H1 (cell line): ENCODE data around the gene HOXA10. TPM values are rescaled to one million over a fixed set of nuclear protein-coding genes. Genes with fewer than 3 reads are reported as not detected.

Experiments
- CTCF ChIA-PET: fragments of 300-600 bp; sonication (Branson Sonifier 250); formaldehyde crosslinking; loops from one replicate; lab custom pipeline; 2021; ENCODE audit not compliant: partially characterized antibody; lab: Charles Lee
- POLR2A ChIA-PET: fragments of 300-600 bp; sonication (Branson Sonifier 250); formaldehyde crosslinking; loops from one replicate; lab custom pipeline; 2021; ENCODE audit warnings: inconsistent platforms; ENCODE audit not compliant: partially characterized antibody; lab: Charles Lee
- DNase-seq, 2 experiments: peaks; one replicate each; pipeline versions ENCODE4 v3.0.0 to v3.0.0-alpha.2; 2010 to 2022; ENCODE audit warnings: low spot score in 2 of 2, low read depth in 1 of 2, mixed read lengths in 1 of 2
- FAIRE-seq: peaks from 2 replicates; lab custom pipeline; 2011; peaks lifted over from hg19 to GRCh38; lab: Jason Lieb, UNC
- H2AFZ ChIP-seq: 2 replicates; pipeline ENCODE4 v1.8.1; 2012; ENCODE audit warnings: low read length, inconsistent platforms
- H2AK5ac ChIP-seq: 2 replicates; pipeline ENCODE4 v1.6.1; 2013; ENCODE audit warnings: low read depth, low read length
- H2BK120ac ChIP-seq: replicated peaks from 2 replicates; pipeline ENCODE3; 2013; ENCODE audit warnings: low read depth, low read length, inconsistent platforms
- H2BK12ac ChIP-seq: 2 replicates; pipeline ENCODE4 v1.6.1; 2013; ENCODE audit warnings: low read depth, low read length
- H2BK15ac ChIP-seq: 2 replicates; pipeline ENCODE4 v1.6.1; 2013; ENCODE audit warnings: low read length
- H2BK20ac ChIP-seq: 2 replicates; pipeline ENCODE4 v1.6.1; 2013; ENCODE audit warnings: low read length
- H2BK5ac ChIP-seq: 2 replicates; pipeline ENCODE4 v1.6.1; 2013; ENCODE audit warnings: low read depth, low read length
- H3K14ac ChIP-seq: 2 replicates; pipeline ENCODE4 v1.6.1; 2013; ENCODE audit warnings: inconsistent platforms; ENCODE audit not compliant: insufficient read length
- H3K18ac ChIP-seq: 2 replicates; pipeline ENCODE4 v1.6.1; 2013; ENCODE audit warnings: low read length; ENCODE audit errors: extremely low read depth
- H3K23ac ChIP-seq: 2 replicates; pipeline ENCODE4 v1.6.1; 2013; ENCODE audit warnings: inconsistent platforms; ENCODE audit not compliant: insufficient read length
- H3K23me2 ChIP-seq: 2 replicates; pipeline ENCODE4 v1.6.1; 2013; ENCODE audit warnings: low read depth, low read length
- H3K27ac ChIP-seq: 2 replicates; pipeline ENCODE4 v1.6.1; 2011; ENCODE audit warnings: low read depth, low read length, inconsistent platforms
- H3K27me3 ChIP-seq, 4 experiments: replicated peaks in 1 of 4; 1 replicate in 1 of 4; 2 replicates in 3 of 4; pipeline versions ENCODE4 v1.6.1 to v1.8.1; 2011 to 2013; ENCODE audit warnings: low read length in 3 of 4, mild to moderate bottlenecking in 3 of 4, inconsistent platforms in 2 of 4, mixed read lengths in 2 of 4, moderate library complexity in 1 of 4; ENCODE audit not compliant: control insufficient read depth in 3 of 4, insufficient read depth in 3 of 4; ENCODE audit errors: extremely low read depth in 1 of 4
- H3K36me3 ChIP-seq, 4 experiments: 2 replicates each; pipeline versions ENCODE4 v1.6.1 to v1.8.1; 2011 to 2013; ENCODE audit warnings: mild to moderate bottlenecking in 4 of 4, low read length in 3 of 4, moderate library complexity in 2 of 4, control low read depth in 1 of 4, inconsistent platforms in 1 of 4; ENCODE audit not compliant: insufficient read depth in 4 of 4, control insufficient read depth in 2 of 4
- H3K4ac ChIP-seq: replicated peaks from 2 replicates; pipeline ENCODE3; 2013; ENCODE audit warnings: low read length, low read depth, mixed read lengths, inconsistent platforms; ENCODE audit not compliant: insufficient read length
- H3K4me1 ChIP-seq, 4 experiments: replicated peaks in 1 of 4; 1 replicate in 1 of 4; 2 replicates in 3 of 4; pipeline versions ENCODE4 v1.6.1 to v1.8.1; 2011 to 2013; ENCODE audit warnings: low read length in 3 of 4, inconsistent platforms in 2 of 4, mixed read lengths in 1 of 4; ENCODE audit not compliant: insufficient read depth in 4 of 4, control insufficient read depth in 3 of 4
- H3K4me2 ChIP-seq, 2 experiments: 2 replicates each; pipeline versions ENCODE4 v1.6.1 to v1.8.1; 2011 to 2013; ENCODE audit warnings: low read depth in 2 of 2, low read length in 2 of 2, control low read depth in 1 of 2, inconsistent platforms in 1 of 2, mild to moderate bottlenecking in 1 of 2; ENCODE audit not compliant: insufficient read depth in 1 of 2
- H3K4me3 ChIP-seq, 4 experiments: fragments of 200-600, 300-600 bp in 1 of 4; sonication (generic), shearing (Covaris generic), sonication (Bioruptor Twin) in 1 of 4; 2 replicates each; pipeline versions ENCODE4 v1.5.1 to v1.8.1; 2011 to 2016; ENCODE audit warnings: low read length in 4 of 4, low read depth in 3 of 4, control low read depth in 2 of 4, inconsistent platforms in 2 of 4, mild to moderate bottlenecking in 2 of 4, mixed read lengths in 1 of 4, moderate library complexity in 1 of 4; ENCODE audit not compliant: insufficient read depth in 2 of 4; ENCODE audit errors: extremely low read depth in 1 of 4
- H3K56ac ChIP-seq: replicated peaks from 2 replicates; pipeline ENCODE3; 2013; ENCODE audit warnings: low read depth, mild to moderate bottlenecking, mixed read lengths, low read length, inconsistent platforms; ENCODE audit not compliant: insufficient read length
- H3K79me1 ChIP-seq: 2 replicates; pipeline ENCODE4 v1.6.1; 2013; ENCODE audit warnings: low read depth, low read length, control low read depth
- H3K79me2 ChIP-seq, 2 experiments: 2 replicates each; pipeline versions ENCODE4 v1.6.1 to v1.8.1; 2012 to 2013; ENCODE audit warnings: low read length in 2 of 2, mild to moderate bottlenecking in 2 of 2, inconsistent platforms in 1 of 2; ENCODE audit not compliant: insufficient read depth in 2 of 2, control insufficient read depth in 1 of 2
- H3K9ac ChIP-seq, 4 experiments: replicated peaks in 1 of 4; 1 replicate in 1 of 4; 2 replicates in 3 of 4; pipeline versions ENCODE4 v1.6.1 to v1.8.1; 2011 to 2013; ENCODE audit warnings: low read depth in 3 of 4, low read length in 3 of 4, control low read depth in 2 of 4, mild to moderate bottlenecking in 2 of 4, moderate library complexity in 2 of 4, inconsistent platforms in 1 of 4; ENCODE audit errors: extremely low read depth in 1 of 4
- H3K9me3 ChIP-seq, 2 experiments: 2 replicates each; pipeline versions ENCODE4 v1.6.1 to v1.8.1; 2012 to 2013; ENCODE audit warnings: mild to moderate bottlenecking in 2 of 2, moderate library complexity in 2 of 2, control low read depth in 1 of 2, inconsistent platforms in 1 of 2, low read depth in 1 of 2, low read length in 1 of 2, mixed read lengths in 1 of 2; ENCODE audit not compliant: insufficient read depth in 2 of 2
- H4K20me1 ChIP-seq, 2 experiments: replicated peaks in 1 of 2; 2 replicates each; pipeline versions ENCODE3 to v1.8.1; 2011 to 2013; ENCODE audit warnings: inconsistent platforms in 2 of 2, low read length in 2 of 2, mild to moderate bottlenecking in 1 of 2; ENCODE audit not compliant: insufficient read depth in 2 of 2, control insufficient read depth in 1 of 2
- H4K5ac ChIP-seq: 2 replicates; pipeline ENCODE4 v1.6.1; 2013; ENCODE audit warnings: low read length, low read depth, mixed read lengths, inconsistent platforms; ENCODE audit not compliant: insufficient read length
- H4K8ac ChIP-seq: 2 replicates; pipeline ENCODE4 v1.8.0; 2013; ENCODE audit warnings: mild to moderate bottlenecking, moderate library complexity, low read length, inconsistent platforms; ENCODE audit not compliant: insufficient read depth; ENCODE audit errors: extremely low read depth
- H4K91ac ChIP-seq: replicated peaks from 2 replicates; pipeline ENCODE3; 2013; ENCODE audit warnings: low read length, mixed read lengths, inconsistent platforms; ENCODE audit not compliant: insufficient read length
- EP300 ChIP-seq, 2 experiments: IDR thresholded peaks; 1 replicate in 1 of 2; 2 replicates in 1 of 2; pipeline ENCODE4 v1.6.1; 2011 to 2012; ENCODE audit warnings: low read depth in 2 of 2, low read length in 2 of 2, mild to moderate bottlenecking in 2 of 2, borderline replicate concordance in 1 of 2, inconsistent platforms in 1 of 2, moderate library complexity in 1 of 2
- EZH2 ChIP-seq: fragments of 200-600 bp; sonication (generic); IDR thresholded peaks from 2 replicates; pipeline ENCODE4 v1.7.1; 2012; ENCODE audit warnings: low read depth, mild to moderate bottlenecking, moderate library complexity, low read length, inconsistent platforms; ENCODE audit not compliant: severe bottlenecking
- RAD21 ChIP-seq, 2 experiments: IDR thresholded peaks in 1 of 2; conservative IDR thresholded peaks in 1 of 2; 2 replicates each; pipeline ENCODE4 v1.6.1; 2011; ENCODE audit warnings: low read depth in 2 of 2, low read length in 2 of 2, improper control_type of control experiment in 1 of 2, inconsistent platforms in 1 of 2, mild to moderate bottlenecking in 1 of 2, moderate library complexity in 1 of 2
- RNF2 ChIP-seq: fragments of 200-900, 300-1000 bp; sonication (generic); IDR thresholded peaks from 2 replicates; pipeline ENCODE4 v1.7.1; 2016; ENCODE audit warnings: borderline replicate concordance, low read depth, mild to moderate bottlenecking, antibody characterized with exemption, low read length; ENCODE audit not compliant: poor library complexity, severe bottlenecking; ENCODE audit errors: missing control alignments
- RXRA ChIP-seq: IDR thresholded peaks from 2 replicates; pipeline ENCODE4 v1.6.1; 2011; ENCODE audit warnings: low read depth, mild to moderate bottlenecking, low read length, moderate library complexity; ENCODE audit not compliant: insufficient read depth
- SUZ12 ChIP-seq: fragments of 200-600 bp; sonication (generic); IDR thresholded peaks from 2 replicates; pipeline ENCODE4 v1.6.1; 2012; ENCODE audit warnings: mild to moderate bottlenecking, inconsistent platforms, low read length, moderate library complexity, mixed read lengths
- WGBS, 2 experiments: shearing (Covaris generic) in 1 of 2; methylation state at CpG; one replicate each; pipeline versions ENCODE4 v1.1.6 to v1.1.7; 2013 to 2015; ENCODE audit warnings: low lambda C conversion rate in 2 of 2, mixed read lengths in 2 of 2, inconsistent platforms in 1 of 2, low coverage in 1 of 2, missing lambda C conversion rate in 1 of 2; ENCODE audit not compliant: insufficient replicate concordance in 2 of 2, insufficient coverage in 1 of 2, insufficient read length in 1 of 2; ENCODE audit errors: extremely low coverage in 1 of 2, missing lambda C conversion rate in 1 of 2; 5-methylcytosine and 5-hydroxymethylcytosine counted together
- polyA plus RNA-seq, 7 experiments: library from polyadenylated mRNA; depleted of rRNA in 3 of 7; stranded (reverse) in 5 of 7; unstranded in 2 of 7; fragments of >200 nt in 5 of 7; fragments of 200-250 nt in 2 of 7; gene quantifications; 1 replicate in 5 of 7; 2 replicates in 1 of 7; 4 replicates in 1 of 7; pipeline versions ENCODE4 v1.2.1 to v1.2.3, GENCODE V29; 2011 to 2013; ENCODE audit warnings: missing spikeins in 2 of 7, mixed read lengths in 2 of 7
- total RNA-seq: library from RNA; stranded (reverse); fragmentation: NEBNext Ultra II Directional; extraction: Animal tissue kit (Norgen Biotek cat#: 25700); gene quantifications from 2 replicates; pipeline ENCODE4 v1.2.1, GENCODE V29; 2021

The HOXA10 gene
- total and polyA plus RNA-seq, 2 of the 8 experiments (the other 6 are each of a cell fraction or from before 2014, with no cell fraction given): not detected

GRCh38 chr7:27158436-27159265, 15.5 kb downstream of the HOXA10 start:
- no peak for FAIRE-seq
- no peak overlapping the region for H3K27ac ChIP-seq
- POLR2A ChIA-PET: no interaction called here

More at GRCh38 chr7:27158436-27159265, 15.5 kb downstream of the HOXA10 start:
- peaks cover 98 to 100% (median 99%) of the 10 kb centered on the region in 4 experiments for H3K27me3 ChIP-seq
- H3K23ac ChIP-seq: no peak overlapping the region
- CTCF ChIA-PET: interaction anchor here (1.0 to 2.0 kb wide), 16 partner anchors 9 to 1297 kb away, joined by 3 to 16 read pairs (median 4); partner anchors contain the start of gene HOXA5
- H3K4me3 ChIP-seq: no peak overlapping the region
- no peak overlapping the region for H4K91ac ChIP-seq
- no peak overlapping the region for H2BK5ac ChIP-seq
- no peak overlapping the region for H2BK15ac ChIP-seq
- no peaks in the 10 kb centered on the region for H3K79me1 ChIP-seq
- no peak overlapping the region for H3K18ac ChIP-seq
- WGBS, 2 experiments: 25% methylated on average over 35 of the region's 35 CpGs; no CpG with 5 or more reads in 1 of the 2 experiments
- peaks cover 0 to 24% (median 0%) of the 10 kb centered on the region in 4 experiments; a peak in 1 of 8 replicates for H3K36me3 ChIP-seq
- TF ChIP-seq SUZ12 (peak; percentile 92), EP300 (IDR thresholded peaks at IDR 0.05; ENCODE audit: borderline replicate concordance in 1 of 2, low read depth in 2 of 2, low read length in 2 of 2) (no peak), RNF2 (peak; percentile 76), RAD21 (IDR thresholded peaks at IDR 0.05 in 1 of 2, conservative IDR thresholded peaks at IDR 0.05 in 1 of 2; ENCODE audit: low read depth in 2 of 2, low read length in 2 of 2) (no peak), EZH2 (peak; percentile 98), RXRA (no peak)
- no peak overlapping the region; the same call in 1 of the 2 replicates for H2BK12ac ChIP-seq
- no peak overlapping the region for H3K14ac ChIP-seq
- DNase-seq: peak in 1 of 2 experiments; percentile 52
- peaks cover 0 to 10% of the 10 kb centered on the region in 2 experiments; a peak in 1 of 4 replicates for H3K9me3 ChIP-seq
- H3K79me2 ChIP-seq: no peaks in the 10 kb centered on the region
- no peak overlapping the region for H3K9ac ChIP-seq
- H4K8ac ChIP-seq: no peak overlapping the region
- no peaks in the 10 kb centered on the region for H3K23me2 ChIP-seq
- H2BK120ac ChIP-seq: no peak overlapping the region
- no peak overlapping the region for H3K4me2 ChIP-seq
- peaks cover 22 to 29% of the 10 kb centered on the region in 2 experiments for H4K20me1 ChIP-seq
- no peak overlapping the region for H4K5ac ChIP-seq
- H2AFZ ChIP-seq: no peak overlapping the region
- H2BK20ac ChIP-seq: no peak overlapping the region
- no peak overlapping the region for H3K4ac ChIP-seq
- no peak overlapping the region for H3K56ac ChIP-seq
- H2AK5ac ChIP-seq: no peak overlapping the region; the same call in 1 of the 2 replicates
- peaks cover 0 to 2% (median 0%) of the 10 kb centered on the region in 4 experiments; a peak in 3 of 7 replicates for H3K4me1 ChIP-seq
